HG03558 (cell line): ENCODE data around the gene PRDM4.
A peak's percentile ranks its signal among the peaks of the same experiment; 100 is the strongest.

ENCODE experiments used
- ATAC-seq: cut with Tn5 transposase; IDR thresholded peaks from one replicate; pipeline ENCODE4 v1.9.1; 2021; ENCODE audit warnings: moderate number of reproducible peaks; ENCODE audit not compliant: unreplicated experiment; ENCODE audit errors: extremely low read depth

Gene PRDM4

GRCh38 chr12:107760809-107761501 is at the start of gene PRDM4:
Gene PRDM4 (minus strand): TSS chr12:107761137. CDS start chr12:107760515, 622 bp downstream.
- ATAC-seq = peak; percentile 96

- no peak for ATAC-seq
These were observed 46.7 kb upstream of the PRDM4 start for GRCh38 chr12:107807471-107808150.

- no peak for ATAC-seq
These were observed 44.7 kb upstream of the PRDM4 start for GRCh38 chr12:107805488-107806180.

GRCh38 chr12:107803092-107803491 is 42.2 kb upstream of the PRDM4 start:
- ATAC-seq = no peak

- no peak for ATAC-seq
These were observed 40.2 kb upstream of the PRDM4 start for GRCh38 chr12:107801150-107801549.

- no peak for ATAC-seq
These were observed 37.6 kb upstream of the PRDM4 start for GRCh38 chr12:107798580-107798979.

GRCh38 chr12:107794451-107794850 is 33.5 kb upstream of the PRDM4 start:
- no peak for ATAC-seq

GRCh38 chr12:107791465-107792089 is 30.6 kb upstream of the PRDM4 start:
- ATAC-seq = no peak

GRCh38 chr12:107788690-107789458 is 27.9 kb upstream of the PRDM4 start:
- no peak for ATAC-seq

GRCh38 chr12:107788281-107788680 is 27.3 kb upstream of the PRDM4 start:
- ATAC-seq = no peak

GRCh38 chr12:107783406-107784376 is 22.8 kb upstream of the PRDM4 start:
- ATAC-seq = no peak

GRCh38 chr12:107782067-107782466 is 21.1 kb upstream of the PRDM4 start:
- ATAC-seq = no peak

- no peak for ATAC-seq
These were observed 19.4 kb upstream of the PRDM4 start for GRCh38 chr12:107780298-107780697.

GRCh38 chr12:107779077-107779831 is 18.3 kb upstream of the PRDM4 start:
- ATAC-seq = no peak

- no peak for ATAC-seq
These were observed 17.6 kb upstream of the PRDM4 start for GRCh38 chr12:107778383-107779025.

GRCh38 chr12:107776171-107776570 is 15.2 kb upstream of the PRDM4 start:
- ATAC-seq = no peak

- ATAC-seq = no peak
These were observed 14.3 kb upstream of the PRDM4 start for GRCh38 chr12:107775093-107775721.
